CD4-positive, alpha-beta T cell treated with Interleukin-4 for 4 hours (primary cell): ENCODE results near the gene SENP6.
"Not testable (repeated sequence)": the region's sequence is repeated elsewhere in the genome, so short reads cannot be mapped to it uniquely, and the experiment has no call there.

ENCODE experiments used
- DNase-seq: peaks from one replicate; pipeline ENCODE4 v3.0.0-alpha.2; 2020

The SENP6 gene, protein sequence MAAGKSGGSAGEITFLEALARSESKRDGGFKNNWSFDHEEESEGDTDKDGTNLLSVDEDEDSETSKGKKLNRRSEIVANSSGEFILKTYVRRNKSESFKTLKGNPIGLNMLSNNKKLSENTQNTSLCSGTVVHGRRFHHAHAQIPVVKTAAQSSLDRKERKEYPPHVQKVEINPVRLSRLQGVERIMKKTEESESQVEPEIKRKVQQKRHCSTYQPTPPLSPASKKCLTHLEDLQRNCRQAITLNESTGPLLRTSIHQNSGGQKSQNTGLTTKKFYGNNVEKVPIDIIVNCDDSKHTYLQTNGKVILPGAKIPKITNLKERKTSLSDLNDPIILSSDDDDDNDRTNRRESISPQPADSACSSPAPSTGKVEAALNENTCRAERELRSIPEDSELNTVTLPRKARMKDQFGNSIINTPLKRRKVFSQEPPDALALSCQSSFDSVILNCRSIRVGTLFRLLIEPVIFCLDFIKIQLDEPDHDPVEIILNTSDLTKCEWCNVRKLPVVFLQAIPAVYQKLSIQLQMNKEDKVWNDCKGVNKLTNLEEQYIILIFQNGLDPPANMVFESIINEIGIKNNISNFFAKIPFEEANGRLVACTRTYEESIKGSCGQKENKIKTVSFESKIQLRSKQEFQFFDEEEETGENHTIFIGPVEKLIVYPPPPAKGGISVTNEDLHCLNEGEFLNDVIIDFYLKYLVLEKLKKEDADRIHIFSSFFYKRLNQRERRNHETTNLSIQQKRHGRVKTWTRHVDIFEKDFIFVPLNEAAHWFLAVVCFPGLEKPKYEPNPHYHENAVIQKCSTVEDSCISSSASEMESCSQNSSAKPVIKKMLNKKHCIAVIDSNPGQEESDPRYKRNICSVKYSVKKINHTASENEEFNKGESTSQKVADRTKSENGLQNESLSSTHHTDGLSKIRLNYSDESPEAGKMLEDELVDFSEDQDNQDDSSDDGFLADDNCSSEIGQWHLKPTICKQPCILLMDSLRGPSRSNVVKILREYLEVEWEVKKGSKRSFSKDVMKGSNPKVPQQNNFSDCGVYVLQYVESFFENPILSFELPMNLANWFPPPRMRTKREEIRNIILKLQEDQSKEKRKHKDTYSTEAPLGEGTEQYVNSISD

DNA sequence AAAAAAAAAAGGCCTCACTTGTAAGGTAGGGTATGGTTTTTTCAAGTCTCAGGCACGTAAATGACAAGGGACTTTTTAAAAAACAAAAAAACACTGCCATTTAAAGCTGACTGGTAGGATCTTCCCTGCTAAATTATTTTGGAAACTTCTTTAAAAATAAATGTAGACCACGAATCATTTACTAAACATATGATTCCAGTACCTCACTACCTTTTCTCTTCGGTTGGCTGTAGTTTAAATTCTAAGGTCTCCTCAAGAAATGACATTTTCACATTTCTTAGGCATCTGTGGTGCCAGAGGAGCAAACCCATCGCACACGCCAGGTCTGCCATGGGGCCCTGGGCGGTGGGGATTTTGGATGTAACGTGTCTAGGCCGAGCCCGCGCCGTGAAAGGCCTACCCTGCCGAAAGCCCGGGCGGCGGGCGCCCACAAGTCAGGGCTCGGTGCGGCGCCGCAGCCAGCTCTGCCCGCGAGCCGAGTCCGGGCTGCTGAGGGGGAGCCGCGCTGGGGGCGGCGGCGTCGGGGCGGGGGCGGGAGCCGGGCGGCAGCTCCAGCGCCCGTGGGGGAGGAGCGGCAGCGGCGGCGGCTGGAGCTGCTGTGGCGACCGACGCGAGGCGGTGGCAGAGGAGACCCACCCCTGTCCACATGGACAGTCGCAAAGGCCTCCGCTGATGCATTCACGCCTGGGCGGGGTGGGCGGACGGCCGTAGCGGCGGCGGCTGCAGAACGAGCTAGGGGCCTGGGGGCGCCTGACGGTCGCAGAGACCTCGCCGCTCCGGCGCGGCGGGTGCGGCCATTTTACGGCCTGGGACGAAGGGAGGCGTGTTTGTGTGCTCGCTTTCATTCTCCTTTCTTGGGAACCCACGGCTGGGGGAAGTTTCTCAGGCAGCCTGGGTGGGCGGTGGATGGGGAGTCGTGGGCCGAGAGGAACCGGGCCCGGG is at the start of gene SENP6:
TSS of gene SENP6 (plus strand) at position 577 of the 942 bp plus-strand sequence. CDS start 645 bp downstream, outside the sequence.
- DNase-seq: peak; percentile 66

GRCh38 chr6:75556240-75556639 is 45.4 kb upstream of the SENP6 start:
- no peak for DNase-seq

DNA sequence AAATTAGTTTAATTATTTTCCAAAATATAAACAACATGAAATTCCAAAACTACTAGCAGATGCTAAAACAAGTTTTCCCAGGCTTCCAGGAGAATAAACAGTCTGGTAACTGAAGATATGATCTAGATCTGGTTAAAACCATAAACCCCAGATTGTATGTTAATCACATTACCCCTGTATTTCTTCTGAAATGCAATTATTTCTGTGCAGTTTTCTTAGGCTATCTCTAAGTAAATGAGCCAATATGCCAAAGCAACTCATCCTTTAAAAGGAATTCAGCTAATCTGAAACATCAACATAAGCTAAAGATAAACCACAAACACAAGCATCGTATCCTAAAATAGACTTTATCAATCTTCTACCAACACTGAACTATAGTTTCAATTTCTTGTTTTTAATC is 44.6 kb upstream of the SENP6 start:
- DNase-seq: no peak

GRCh38 chr6:75563032-75563431 is 38.6 kb upstream of the SENP6 start:
- peak; percentile 31 for DNase-seq

- DNase-seq: no peak
Measured at GRCh38 chr6:75566137-75566767, 35.4 kb upstream of the SENP6 start.

DNA sequence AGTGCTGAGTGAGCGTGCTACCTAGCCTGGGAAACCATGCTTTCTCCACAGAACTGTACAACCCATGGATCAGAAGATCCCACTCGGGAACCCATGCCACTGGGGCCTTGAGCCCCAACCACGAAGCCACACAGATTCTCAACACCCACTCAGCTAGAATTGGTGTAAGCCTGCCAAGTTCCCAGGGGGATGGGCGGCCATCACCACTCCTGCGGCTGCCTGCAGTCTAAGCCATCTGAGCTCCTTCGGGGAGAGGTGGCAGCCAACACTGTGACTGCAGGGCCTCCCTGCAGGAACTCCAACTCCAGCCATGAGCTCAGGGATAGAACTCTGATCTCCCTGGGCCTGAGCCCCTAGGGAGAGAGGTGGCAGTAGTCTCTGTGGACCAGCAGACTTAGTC is 33.6 kb upstream of the SENP6 start:
- DNase-seq: no peak

DNA sequence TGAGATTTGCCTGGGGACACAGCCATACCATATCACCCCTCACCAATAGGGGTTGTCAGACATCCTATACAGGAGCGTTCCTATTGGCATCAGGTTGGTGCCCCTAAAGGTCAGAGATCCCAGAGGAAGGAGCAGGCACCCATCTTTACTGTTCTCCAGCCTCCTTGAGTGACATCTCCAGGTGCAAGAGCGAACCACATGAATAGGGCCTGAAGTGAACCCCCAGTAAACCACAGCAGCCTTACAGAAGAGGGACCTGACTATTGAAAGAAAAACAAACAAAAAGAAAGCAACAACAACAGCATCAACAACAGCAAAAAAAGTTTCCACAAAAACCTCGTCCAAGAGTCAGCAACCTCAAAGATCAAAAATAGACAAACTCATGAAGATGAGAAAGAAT is 32.7 kb upstream of the SENP6 start:
- no peak for DNase-seq

DNA sequence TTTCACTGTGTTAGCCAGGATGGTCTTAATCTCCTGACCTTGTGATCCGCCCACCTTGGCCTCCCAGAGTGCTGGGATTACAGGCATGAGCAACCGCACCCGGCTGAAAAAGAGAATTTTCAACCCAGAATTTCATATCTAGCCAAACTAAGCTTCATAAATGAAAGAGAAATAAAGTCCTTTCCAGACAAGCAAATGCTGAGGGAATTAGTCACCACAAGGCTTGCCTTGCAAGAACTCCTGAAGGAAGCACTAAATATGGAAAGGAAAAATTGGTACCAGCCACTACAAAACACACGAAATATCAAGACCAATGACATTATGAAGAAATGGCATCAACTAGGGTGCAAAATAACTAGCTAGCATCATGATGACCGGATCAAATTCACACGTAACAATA is 31.0 kb upstream of the SENP6 start:
- not testable (repeated sequence) for DNase-seq

DNA sequence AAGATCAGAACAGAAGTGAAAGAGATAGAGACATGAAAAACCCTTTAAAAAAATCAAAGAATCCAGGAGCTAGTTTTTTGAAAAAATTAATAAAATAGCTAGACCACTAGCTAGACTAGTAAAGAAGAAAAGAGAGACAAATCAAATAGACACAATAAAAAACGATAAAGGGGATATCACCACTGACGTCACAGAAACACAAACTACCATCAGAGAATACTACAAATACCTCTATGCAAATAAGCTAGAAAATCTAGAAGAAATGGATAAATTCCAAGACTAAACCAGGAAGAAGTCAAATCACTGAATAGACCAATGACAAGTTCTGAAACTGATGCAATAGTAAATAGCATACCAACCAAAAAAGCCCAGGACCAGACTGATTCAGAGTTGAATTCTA is 29.6 kb upstream of the SENP6 start:
- DNase-seq: no peak

DNA sequence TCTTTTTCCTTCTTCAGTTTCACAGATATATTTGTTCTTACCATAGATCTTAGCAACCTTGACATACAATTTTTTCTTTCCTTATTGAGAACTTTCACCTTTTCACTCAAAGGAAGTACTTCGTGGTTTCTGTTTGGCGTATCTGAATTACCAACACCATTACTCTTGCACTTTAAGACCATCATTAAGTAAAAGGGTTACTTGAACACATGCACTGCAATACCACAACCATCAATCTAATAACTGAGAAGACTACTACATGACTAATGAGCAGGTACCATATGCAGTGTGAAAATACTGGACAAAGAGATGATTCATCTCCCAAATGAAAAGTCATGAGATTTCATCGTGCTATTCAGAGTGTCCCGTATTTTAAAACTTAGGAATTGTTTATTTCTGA is 21.7 kb upstream of the SENP6 start:
- DNase-seq: peak; percentile 14

- DNase-seq: no peak
Measured at GRCh38 chr6:75581231-75581630, 20.4 kb upstream of the SENP6 start.

GRCh38 chr6:75584552-75584951 is 17.1 kb upstream of the SENP6 start:
- DNase-seq: not testable (repeated sequence)

DNA sequence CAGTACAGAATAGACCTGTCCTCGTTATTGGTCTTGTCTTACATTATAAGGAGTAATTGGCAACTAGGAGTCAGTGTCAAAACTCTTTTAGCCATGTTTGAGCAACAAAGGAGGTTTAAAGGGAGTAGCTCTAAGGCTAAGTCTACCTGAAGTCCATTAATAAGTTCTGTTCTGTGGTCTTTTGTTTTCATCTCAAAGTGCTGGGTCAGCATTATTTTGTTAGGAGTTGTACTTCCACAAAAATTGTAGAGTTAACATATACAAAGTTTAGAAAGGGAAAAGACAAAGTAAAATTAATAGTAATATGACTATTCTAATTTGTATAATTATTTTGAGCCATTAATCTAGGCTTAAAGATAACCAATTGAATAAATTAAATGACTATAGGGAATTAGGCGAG is 12.7 kb upstream of the SENP6 start:
- DNase-seq: no peak

- DNase-seq: no peak
Measured at GRCh38 chr6:75590370-75590769, 11.3 kb upstream of the SENP6 start.

DNA sequence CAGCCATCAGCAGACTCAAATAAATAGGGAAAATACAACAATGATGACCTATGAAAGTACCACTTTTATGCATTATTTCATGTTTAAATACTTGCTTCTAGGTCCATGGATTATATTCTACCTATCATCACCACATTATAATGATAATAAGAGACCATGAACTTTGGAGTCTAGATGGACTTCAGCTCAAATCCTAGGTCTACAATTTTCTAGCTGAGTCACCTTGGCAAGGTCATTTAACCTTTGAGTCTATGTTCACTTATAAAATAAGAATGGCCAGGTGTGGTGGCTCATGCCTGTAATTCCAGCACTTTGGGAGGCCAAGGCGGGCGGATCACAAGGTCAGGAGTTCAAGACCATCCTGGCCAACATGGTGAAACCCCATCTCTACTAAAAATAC is 5.3 kb upstream of the SENP6 start:
- not testable (repeated sequence) for DNase-seq

DNA sequence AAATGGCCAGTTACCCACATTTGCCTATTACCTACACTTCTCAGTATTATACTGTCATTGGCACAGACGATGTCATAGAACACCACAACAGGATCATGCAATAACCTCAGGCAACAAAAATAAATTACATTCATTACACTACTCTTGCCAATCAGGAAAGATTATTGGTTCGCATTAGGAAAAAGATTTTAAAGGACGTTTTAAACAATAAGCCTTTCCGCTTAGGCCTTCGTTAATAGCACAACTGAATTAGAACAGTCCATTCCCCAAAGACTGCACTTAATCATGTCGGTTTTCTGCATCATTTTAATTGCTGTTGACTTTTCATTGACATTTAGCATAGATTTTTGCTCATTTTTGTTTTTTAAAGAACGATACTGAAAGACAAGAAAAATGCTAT is 912 bp upstream of the SENP6 start:
- no peak for DNase-seq

- peak; percentile 47 for DNase-seq
Measured at GRCh38 chr6:75602246-75603105, 796 bp downstream of the SENP6 start.

DNA sequence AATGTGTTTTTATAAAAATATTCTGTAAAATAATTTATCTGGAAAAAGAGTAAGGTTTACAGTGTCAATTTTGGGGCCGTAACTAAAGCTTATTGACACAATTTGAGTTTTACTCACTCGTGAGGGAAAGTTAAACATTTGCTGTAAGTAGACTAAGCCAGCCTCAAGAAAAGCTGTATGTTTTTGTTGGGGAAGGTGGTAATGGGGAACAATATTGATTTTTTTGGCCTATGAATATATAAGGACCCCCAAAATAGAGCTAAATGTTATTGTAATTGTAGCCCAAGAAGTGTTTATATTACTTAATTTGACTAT is 1.4 kb downstream of the SENP6 start:
- no peak for DNase-seq

- DNase-seq: no peak
Measured at GRCh38 chr6:75604294-75604693, 2.6 kb downstream of the SENP6 start.

DNA sequence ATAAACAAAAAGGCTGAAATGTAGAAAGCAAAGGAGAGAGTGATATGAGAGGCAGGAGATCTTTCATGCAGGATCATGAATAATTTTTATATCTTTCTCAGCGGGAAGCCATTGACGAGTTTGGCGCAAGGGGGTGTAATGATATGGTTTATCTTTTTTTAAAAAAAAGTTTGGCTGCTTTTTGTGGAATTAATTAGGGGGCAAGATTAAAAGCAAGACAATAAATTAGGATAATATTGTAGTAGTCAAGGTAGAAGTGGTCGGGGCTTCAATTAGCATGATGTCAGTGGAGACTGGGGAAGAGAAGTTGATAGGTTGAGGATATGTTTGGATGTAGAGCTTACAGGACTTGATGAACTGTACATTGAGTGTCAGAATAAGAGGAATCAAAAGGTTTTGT is 4.0 kb downstream of the SENP6 start:
- no peak for DNase-seq

- DNase-seq: no peak
Measured at GRCh38 chr6:75608304-75608703, 6.6 kb downstream of the SENP6 start.
